HG03342 (cell line): ENCODE data around the gene MVD.

Experiments used
- ATAC-seq: cut with Tn5 transposase; IDR thresholded peaks from one replicate; pipeline ENCODE4 v1.9.1; 2021; ENCODE audit warnings: mild to moderate bottlenecking, moderate library complexity; ENCODE audit not compliant: unreplicated experiment

The MVD gene

GRCh38 chr16:88630433-88630832 lies 32.5 kb downstream of the MVD start:
- no peak for ATAC-seq

- ATAC-seq: no peak
Measured at GRCh38 chr16:88629835-88630234, 33.1 kb downstream of the MVD start.

GRCh38 chr16:88628512-88628974 lies 34.3 kb downstream of the MVD start:
- no peak for ATAC-seq

- no peak for ATAC-seq
Measured at GRCh38 chr16:88627531-88628411, 35.1 kb downstream of the MVD start.

- ATAC-seq: no peak
Measured at GRCh38 chr16:88626646-88627045, 36.2 kb downstream of the MVD start.

GRCh38 chr16:88624977-88625576 lies 37.8 kb downstream of the MVD start:
- ATAC-seq: no peak

GRCh38 chr16:88624481-88624880 lies 38.4 kb downstream of the MVD start:
- no peak for ATAC-seq

- ATAC-seq: no peak
Measured at GRCh38 chr16:88623858-88624257, 39.0 kb downstream of the MVD start.

- no peak for ATAC-seq
Measured at GRCh38 chr16:88622866-88623265, 40.0 kb downstream of the MVD start.

GRCh38 chr16:88622125-88622524 lies 40.8 kb downstream of the MVD start:
- no peak for ATAC-seq

- no peak for ATAC-seq
Measured at GRCh38 chr16:88619859-88620815, 42.8 kb downstream of the MVD start.

GRCh38 chr16:88618956-88619667 lies 43.8 kb downstream of the MVD start:
- ATAC-seq: no peak

- ATAC-seq: no peak
Measured at GRCh38 chr16:88618182-88618955, 44.5 kb downstream of the MVD start.

- no peak for ATAC-seq
Measured at GRCh38 chr16:88617268-88618031, 45.4 kb downstream of the MVD start.

- no peak for ATAC-seq
Measured at GRCh38 chr16:88616736-88617135, 46.2 kb downstream of the MVD start.

- ATAC-seq: no peak
Measured at GRCh38 chr16:88616320-88616719, 46.6 kb downstream of the MVD start.

GRCh38 chr16:88614818-88615580 lies 47.9 kb downstream of the MVD start:
- no peak for ATAC-seq
